ENCODE measurements around the gene TWF2.

Gene TWF2

GRCh38 chr3:52259035-52259434 is 20.1 kb upstream of the TWF2 start:
- H3K9me2 ChIP-seq (replicated peaks; ENCODE audit: insufficient read depth, low read length), result no peaks in the 10 kb centered on the region
- no peak overlapping the region for H3K27ac ChIP-seq (ENCODE audit: low read depth, low read length)
- H3K4me2 ChIP-seq (ENCODE audit: low read depth, low read length, poor library complexity, severe bottlenecking), result no peak overlapping the region
- peaks cover 8% of the 10 kb centered on the region for H3F3A ChIP-seq (ENCODE audit: insufficient read depth)
- peaks cover 6% of the 10 kb centered on the region; the same call in 1 of the 2 replicates for H4K20me1 ChIP-seq (ENCODE audit: low read depth, low read length)
- no peaks in the 10 kb centered on the region for H3K9me3 ChIP-seq (ENCODE audit: insufficient read depth, low read length)
- H3K27me3 ChIP-seq (ENCODE audit: low read length), result no peaks in the 10 kb centered on the region
- H3K79me2 ChIP-seq (ENCODE audit: insufficient read depth, low read length), result peaks cover 21% of the 10 kb centered on the region
- TF ChIP-seq CTCF (IDR thresholded peaks at IDR 0.05; ENCODE audit: insufficient read depth, low read length, poor library complexity, severe bottlenecking), result no peak
- no peak for TF ChIP-seq EZH2phosphoT487 (conservative IDR thresholded peaks at IDR 0.05; ENCODE audit: low read length)
- no peak overlapping the region for H2AFZ ChIP-seq (ENCODE audit: low read depth, low read length, severe bottlenecking)
- H3K4me3 ChIP-seq (ENCODE audit: insufficient read depth, low read length, poor library complexity, severe bottlenecking), result no peak overlapping the region
- no peak overlapping the region for H3K9ac ChIP-seq (ENCODE audit: low read length)
- H3K36me3 ChIP-seq (ENCODE audit: low read length), result peaks cover 53% of the 10 kb centered on the region

DNA sequence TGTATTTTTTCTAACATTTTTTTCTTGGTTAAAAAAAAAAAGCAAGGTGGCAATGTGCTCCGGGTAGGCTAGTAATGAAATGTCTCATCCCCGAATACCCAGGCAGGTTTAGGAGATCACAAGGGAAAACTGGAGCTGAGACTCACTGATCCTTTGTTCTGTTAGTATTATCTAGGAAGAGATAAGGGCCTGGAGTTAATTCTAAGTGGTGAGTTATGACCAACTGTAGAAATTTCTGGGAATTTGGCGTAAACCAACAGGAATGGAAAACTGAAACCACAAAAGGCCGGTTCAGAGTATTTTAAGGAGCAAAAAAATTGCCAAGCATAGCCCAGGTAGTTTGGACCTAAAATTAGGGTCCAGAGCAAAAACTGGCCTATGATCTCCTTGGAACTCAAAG is 19.0 kb upstream of the TWF2 start:
- H3F3A ChIP-seq (ENCODE audit: insufficient read depth), result peaks cover 12% of the 10 kb centered on the region

DNA sequence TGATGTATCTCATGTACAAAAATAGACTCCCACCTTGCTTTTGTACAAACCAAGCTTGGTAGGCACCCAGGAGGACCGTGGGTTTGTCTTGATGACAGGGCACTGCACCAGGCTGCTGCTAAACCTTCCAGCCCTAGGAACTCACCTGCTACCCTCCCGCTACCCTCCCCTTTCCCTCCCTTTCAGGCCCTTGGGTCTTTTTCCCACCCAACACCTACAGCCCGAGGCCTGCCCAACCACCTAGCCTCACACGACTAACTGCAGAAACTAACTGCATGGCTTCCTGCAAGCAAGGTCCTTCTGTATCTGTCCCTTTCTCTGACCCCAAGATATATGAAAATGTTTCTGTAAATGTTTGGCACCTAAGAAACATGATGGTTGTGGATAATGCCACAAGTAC is 17.7 kb upstream of the TWF2 start:
- no peaks in the 10 kb centered on the region for H3K9me2 ChIP-seq (replicated peaks; ENCODE audit: insufficient read depth, low read length)
- no peak overlapping the region for H2AFZ ChIP-seq (ENCODE audit: low read depth, low read length, severe bottlenecking)
- peaks cover 4% of the 10 kb centered on the region; the same call in 1 of the 2 replicates for H4K20me1 ChIP-seq (ENCODE audit: low read depth, low read length)
- H3K4me3 ChIP-seq (ENCODE audit: insufficient read depth, low read length, poor library complexity, severe bottlenecking), result no peak overlapping the region
- no peaks in the 10 kb centered on the region for H3K9me3 ChIP-seq (ENCODE audit: insufficient read depth, low read length)
- peaks cover 12% of the 10 kb centered on the region for H3F3A ChIP-seq (ENCODE audit: insufficient read depth)
- H3K79me2 ChIP-seq (ENCODE audit: insufficient read depth, low read length), result peaks cover 3% of the 10 kb centered on the region
- no peak overlapping the region for H3K4me2 ChIP-seq (ENCODE audit: low read depth, low read length, poor library complexity, severe bottlenecking)
- H3K36me3 ChIP-seq (ENCODE audit: low read length), result peaks cover 42% of the 10 kb centered on the region
- no peak for TF ChIP-seq CTCF (IDR thresholded peaks at IDR 0.05; ENCODE audit: insufficient read depth, low read length, poor library complexity, severe bottlenecking)
- no peak overlapping the region for H3K27ac ChIP-seq (ENCODE audit: low read depth, low read length)
- no peak overlapping the region for H3K9ac ChIP-seq (ENCODE audit: low read length)
- H3K27me3 ChIP-seq (ENCODE audit: low read length), result no peaks in the 10 kb centered on the region

More for the DNA sequence above, 19.0 kb upstream of the TWF2 start:
- no peak overlapping the region for H3K4me2 ChIP-seq (ENCODE audit: low read depth, low read length, poor library complexity, severe bottlenecking)
- no peak overlapping the region for H3K27ac ChIP-seq (ENCODE audit: low read depth, low read length)
- peaks cover 11% of the 10 kb centered on the region for H3K79me2 ChIP-seq (ENCODE audit: insufficient read depth, low read length)
- no peak for TF ChIP-seq EZH2phosphoT487 (conservative IDR thresholded peaks at IDR 0.05; ENCODE audit: low read length)
- TF ChIP-seq CTCF (IDR thresholded peaks at IDR 0.05; ENCODE audit: insufficient read depth, low read length, poor library complexity, severe bottlenecking), result no peak
- H3K9me3 ChIP-seq (ENCODE audit: insufficient read depth, low read length), result no peaks in the 10 kb centered on the region
- H3K36me3 ChIP-seq (ENCODE audit: low read length), result peaks cover 44% of the 10 kb centered on the region
- H3K4me3 ChIP-seq (ENCODE audit: insufficient read depth, low read length, poor library complexity, severe bottlenecking), result no peak overlapping the region
- H2AFZ ChIP-seq (ENCODE audit: low read depth, low read length, severe bottlenecking), result no peak overlapping the region
- no peaks in the 10 kb centered on the region for H3K9me2 ChIP-seq (replicated peaks; ENCODE audit: insufficient read depth, low read length)
- H4K20me1 ChIP-seq (ENCODE audit: low read depth, low read length), result peaks cover 6% of the 10 kb centered on the region; the same call in 1 of the 2 replicates
- H3K27me3 ChIP-seq (ENCODE audit: low read length), result no peaks in the 10 kb centered on the region
- no peak overlapping the region for H3K9ac ChIP-seq (ENCODE audit: low read length)
